ENCODE results near the gene CLDN19. TPM values are rescaled to one million over a fixed set of nuclear protein-coding genes. Genes with fewer than 3 reads are reported as not detected.
"Not testable (repeated sequence)": the region's sequence is repeated elsewhere in the genome, so short reads cannot be mapped to it uniquely, and the experiment has no call there.

The CLDN19 gene
- polyA plus RNA-seq, 2 of the 4 experiments (the other 2 are of a cell fraction), result 0.03 TPM; not detected in 1

- ChIA-PET CTCF (interaction anchor here (1.1 to 1.3 kb wide), 2 partner anchors 10 to 14 kb away, joined by 3 to 5 read pairs; partner anchors contain the start of gene P3H1), POLR2A (no interaction called here)
- no peaks in the 10 kb centered on the region for H3K4me1 ChIP-seq
- H3K9me3 ChIP-seq, result no peaks in the 10 kb centered on the region
- no peak overlapping the region for H3K4me3 ChIP-seq
- ATAC-seq, result no peak
- no peak for FAIRE-seq
- TF ChIP-seq HOXB5 (CRISPR knock-in tag; IDR thresholded peaks at IDR 0.05), result no peak
- TF ChIP-seq EHMT2 (IDR thresholded peaks at IDR 0.05; ENCODE audit: low read depth), result no peak
- no peak overlapping the region for H3K4me2 ChIP-seq
- DNase-seq (ENCODE audit: low read depth in 1 of 2, low spot score in 1 of 2), result no peak
- WGBS (ENCODE audit: missing lambda C conversion rate), result 88% methylated on average over 6 of the region's 6 CpGs
- H3K27ac ChIP-seq, result no peak overlapping the region
Observed at GRCh38 chr1:42752284-42752683, 12.2 kb upstream of the CLDN19 start.

GRCh38 chr1:42751511-42752070 lies 11.6 kb upstream of the CLDN19 start:
- POLR2A ChIA-PET, CTCF ChIA-PET: not testable (repeated sequence)

GRCh38 chr1:42750041-42750440 lies 10.0 kb upstream of the CLDN19 start:
- TF ChIP-seq CBX2 (IDR thresholded peaks at IDR 0.05; ENCODE audit: borderline replicate concordance, low read depth) (no peak), KDM1A (IDR thresholded peaks at IDR 0.05; ENCODE audit: low read depth) (no peak), KDM5A (IDR thresholded peaks at IDR 0.05) (no peak), E2F6 (IDR thresholded peaks at IDR 0.05; ENCODE audit: borderline replicate concordance, low read depth) (no peak), ZFP36 (IDR thresholded peaks at IDR 0.05; ENCODE audit: borderline replicate concordance, partially characterized antibody) (no peak), RNF2 (IDR thresholded peaks at IDR 0.05; ENCODE audit: borderline replicate concordance, low read depth) (no peak)
- WGBS (ENCODE audit: missing lambda C conversion rate), result 96% methylated on average over 12 of the region's 12 CpGs
- FAIRE-seq (no peak), DNase-seq (ENCODE audit: low read depth in 1 of 2, low spot score in 1 of 2) (no peak), ATAC-seq (no peak)
- no peak overlapping the region for H3K4me3 ChIP-seq
- H3K4me1 ChIP-seq, result no peaks in the 10 kb centered on the region
- ChIA-PET POLR2A (no interaction called here), CTCF (no interaction called here)
- no peaks in the 10 kb centered on the region for H3K9me3 ChIP-seq
- H3K27ac ChIP-seq, result no peak overlapping the region
- H3K4me2 ChIP-seq, result no peak overlapping the region

More at GRCh38 chr1:42751511-42752070, 11.6 kb upstream of the CLDN19 start:
- not testable (repeated sequence) for DNase-seq (ENCODE audit: low read depth in 1 of 2, low spot score in 1 of 2); FAIRE-seq; H3K4me3 ChIP-seq; H3K4me1 ChIP-seq; H3K4me2 ChIP-seq; ATAC-seq; H3K9me3 ChIP-seq; H3K27ac ChIP-seq
- WGBS (ENCODE audit: missing lambda C conversion rate), result 90% methylated on average over 8 of the region's 8 CpGs

- Histone ChIP-seq H3K27ac (no peak overlapping the region), H3K4me3 (no peak overlapping the region), H3K4me2 (no peak overlapping the region), H3K4me1 (no peaks in the 10 kb centered on the region), H3K9me3 (no peaks in the 10 kb centered on the region)
- CTCF ChIA-PET, result interaction anchor here (0.5 to 1.2 kb wide), 3 partner anchors 9 to 575 kb away, joined by 3 read pairs; no protein-coding TSS in a partner anchor
- TF ChIP-seq E2F6 (IDR thresholded peaks at IDR 0.05; ENCODE audit: borderline replicate concordance, low read depth) (no peak), MYC (IDR thresholded peaks at IDR 0.05; ENCODE audit: borderline replicate concordance, low read length) (no peak), BHLHE40 (IDR thresholded peaks at IDR 0.05; ENCODE audit: low read depth, low read length) (no peak), RARB (CRISPR knock-in tag; IDR thresholded peaks at IDR 0.05) (no peak), RFX5 (IDR thresholded peaks at IDR 0.05) (no peak), PHF8 (IDR thresholded peaks at IDR 0.05; ENCODE audit: borderline replicate concordance, low read depth) (no peak), FOSL2 (IDR thresholded peaks at IDR 0.05) (no peak), FOSL2 (CRISPR knock-in tag; IDR thresholded peaks at IDR 0.05) (no peak), EP300 (IDR thresholded peaks at IDR 0.05) (no peak), KDM5A (IDR thresholded peaks at IDR 0.05) (no peak), USF2 (IDR thresholded peaks at IDR 0.05) (no peak), HOXB5 (CRISPR knock-in tag; IDR thresholded peaks at IDR 0.05) (no peak), HOXA7 (CRISPR knock-in tag; IDR thresholded peaks at IDR 0.05) (no peak), CBX8 (IDR thresholded peaks at IDR 0.05) (no peak), HDAC2 (IDR thresholded peaks at IDR 0.05) (no peak), FOXS1 (CRISPR knock-in tag; IDR thresholded peaks at IDR 0.05) (no peak)
- POLR2A ChIA-PET, result no interaction called here
- ATAC-seq (no peak), DNase-seq (ENCODE audit: low read depth in 1 of 2, low spot score in 1 of 2) (no peak), FAIRE-seq (no peak)
- WGBS (ENCODE audit: missing lambda C conversion rate), result 86% methylated on average over 12 of the region's 14 CpGs
Observed at GRCh38 chr1:42748461-42749410, 8.7 kb upstream of the CLDN19 start.

Data from A549 (cell line).